ENCODE data around the gene ARHGEF28. TPM values are rescaled to one million over a fixed set of nuclear protein-coding genes. Genes with fewer than 3 reads are reported as not detected.

ARHGEF28 gene
- total and polyA plus RNA-seq, 2 experiments from 2014 or later, result 3.5 to 11.2 TPM

DNA sequence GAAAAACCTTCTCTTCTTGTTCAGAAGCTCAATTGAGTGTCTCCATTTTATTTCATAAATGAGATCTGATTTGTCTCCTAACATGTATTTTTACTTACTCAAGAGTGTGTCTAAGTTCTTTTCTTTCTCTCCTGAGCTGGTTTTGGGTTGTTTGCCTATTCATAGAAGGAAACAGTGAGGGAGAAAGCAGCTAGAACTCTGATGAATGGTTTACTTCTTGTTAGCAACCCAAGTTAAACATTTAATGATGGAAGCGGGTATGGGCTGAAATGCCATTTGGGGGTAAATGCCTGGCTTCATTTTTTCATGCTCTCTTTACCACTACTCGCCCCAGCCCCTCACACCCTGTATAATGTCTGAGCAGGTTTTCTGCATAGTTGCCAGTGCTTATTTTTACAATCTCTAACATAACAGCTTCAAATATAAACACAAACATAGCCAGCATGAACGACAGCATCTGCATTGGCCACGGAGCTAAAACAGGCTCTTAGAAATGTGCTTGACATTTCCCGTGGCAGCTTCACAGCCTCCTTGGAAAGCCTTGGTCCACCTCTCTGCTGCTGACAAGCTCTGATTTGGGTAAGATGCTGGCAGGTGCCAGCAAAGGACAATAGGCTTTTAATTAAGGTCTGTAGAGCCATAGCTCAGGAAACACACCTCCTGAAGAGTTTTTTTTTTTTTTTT is 321.1 kb downstream of the ARHGEF28 start:
- no peaks in the 10 kb centered on the region for H3K4me1 ChIP-seq (ENCODE audit: insufficient read depth)
- 51% methylated on average over 5 of the region's 5 CpGs for WGBS (ENCODE audit: low lambda C conversion rate, missing lambda C conversion rate)
- no peak overlapping the region for H3K4me3 ChIP-seq
- no peak for TF ChIP-seq EZH2 (IDR thresholded peaks at IDR 0.05; ENCODE audit: borderline replicate concordance)
- TF ChIP-seq, protein P1, sequence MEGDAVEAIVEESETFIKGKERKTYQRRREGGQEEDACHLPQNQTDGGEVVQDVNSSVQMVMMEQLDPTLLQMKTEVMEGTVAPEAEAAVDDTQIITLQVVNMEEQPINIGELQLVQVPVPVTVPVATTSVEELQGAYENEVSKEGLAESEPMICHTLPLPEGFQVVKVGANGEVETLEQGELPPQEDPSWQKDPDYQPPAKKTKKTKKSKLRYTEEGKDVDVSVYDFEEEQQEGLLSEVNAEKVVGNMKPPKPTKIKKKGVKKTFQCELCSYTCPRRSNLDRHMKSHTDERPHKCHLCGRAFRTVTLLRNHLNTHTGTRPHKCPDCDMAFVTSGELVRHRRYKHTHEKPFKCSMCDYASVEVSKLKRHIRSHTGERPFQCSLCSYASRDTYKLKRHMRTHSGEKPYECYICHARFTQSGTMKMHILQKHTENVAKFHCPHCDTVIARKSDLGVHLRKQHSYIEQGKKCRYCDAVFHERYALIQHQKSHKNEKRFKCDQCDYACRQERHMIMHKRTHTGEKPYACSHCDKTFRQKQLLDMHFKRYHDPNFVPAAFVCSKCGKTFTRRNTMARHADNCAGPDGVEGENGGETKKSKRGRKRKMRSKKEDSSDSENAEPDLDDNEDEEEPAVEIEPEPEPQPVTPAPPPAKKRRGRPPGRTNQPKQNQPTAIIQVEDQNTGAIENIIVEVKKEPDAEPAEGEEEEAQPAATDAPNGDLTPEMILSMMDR (IDR thresholded peaks at IDR 0.05; ENCODE audit: poor library complexity), result no peak
- TF ChIP-seq EZH2phosphoT487 (IDR thresholded peaks at IDR 0.05; ENCODE audit: low read depth, severe bottlenecking, unreplicated experiment), result no peak
- DNase-seq (ENCODE audit: low spot score), result no peak
- H3K9me3 ChIP-seq (ENCODE audit: low read depth), result no peaks in the 10 kb centered on the region
- H3K4me2 ChIP-seq, result no peak overlapping the region
- no peaks in the 10 kb centered on the region for H3K9me2 ChIP-seq (replicated peaks; ENCODE audit: insufficient read depth)
- no peaks in the 10 kb centered on the region for H3K27me3 ChIP-seq
- H3K36me3 ChIP-seq (replicated peaks; ENCODE audit: insufficient read depth, low read depth), result no peaks in the 10 kb centered on the region
- H3K27ac ChIP-seq, result no peak overlapping the region
- H3K79me2 ChIP-seq, result no peaks in the 10 kb centered on the region
- no peaks in the 10 kb centered on the region for H4K20me1 ChIP-seq (ENCODE audit: insufficient read depth, poor library complexity, severe bottlenecking)
- H2AFZ ChIP-seq, result no peak overlapping the region

DNA sequence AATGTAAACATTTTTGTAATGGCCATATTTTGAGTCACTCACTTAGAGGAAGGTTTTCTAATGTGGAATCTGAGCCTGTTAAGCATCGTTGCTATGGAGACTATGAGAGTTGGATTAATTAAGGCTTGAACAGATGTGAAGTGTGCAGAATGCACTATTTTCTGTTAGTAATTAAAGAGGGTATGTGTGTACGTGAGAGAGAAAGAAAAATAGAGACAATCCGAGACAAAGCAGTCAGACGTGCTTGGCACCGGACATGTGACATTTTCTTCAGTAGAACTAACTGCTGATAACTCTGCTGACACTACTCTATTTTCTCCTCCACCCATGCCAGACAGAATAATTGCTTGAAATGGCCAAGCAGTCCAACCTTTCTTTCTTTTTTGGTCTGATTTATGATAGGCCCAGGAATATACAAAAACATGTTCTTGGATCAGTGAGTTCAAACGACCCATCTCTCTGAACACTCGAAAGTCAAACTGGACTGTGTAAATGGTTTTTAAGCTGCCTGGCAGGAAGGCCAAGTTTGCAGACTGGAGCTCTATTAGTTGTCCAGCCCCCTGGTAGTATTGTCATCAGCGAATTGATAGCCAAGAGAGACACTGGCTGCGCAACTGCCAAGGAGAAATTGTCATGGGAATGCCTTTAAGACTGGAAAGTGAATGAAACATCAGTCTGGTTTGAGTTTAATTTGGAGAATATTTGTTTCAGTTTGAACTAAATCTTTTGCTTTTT is 322.1 kb downstream of the ARHGEF28 start:
- WGBS (ENCODE audit: low lambda C conversion rate, missing lambda C conversion rate), result 80% methylated on average over 9 of the region's 9 CpGs

DNA sequence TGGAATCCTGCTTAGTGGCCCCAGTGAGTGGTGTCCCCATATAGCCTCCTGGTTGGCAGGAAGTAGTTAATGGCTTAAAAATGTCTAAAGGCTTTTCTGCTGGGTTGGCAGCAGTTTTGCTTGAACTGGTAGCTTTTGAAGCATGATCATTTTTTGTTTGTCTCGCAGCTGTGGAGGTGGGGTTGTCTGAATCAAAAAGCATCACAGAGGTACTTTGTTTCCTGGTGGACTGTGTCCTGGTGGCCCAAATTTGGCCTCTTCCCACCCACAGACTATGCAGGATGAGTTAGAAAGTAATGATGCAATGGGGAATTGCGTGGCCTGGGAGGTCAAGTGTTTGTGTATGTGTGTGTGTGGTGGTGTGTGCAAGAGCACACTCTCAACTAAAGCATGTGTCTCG is 322.7 kb downstream of the ARHGEF28 start:
- Histone ChIP-seq H3K36me3 (replicated peaks; ENCODE audit: insufficient read depth, low read depth) (no peaks in the 10 kb centered on the region), H3K9me2 (replicated peaks; ENCODE audit: insufficient read depth) (no peaks in the 10 kb centered on the region), H4K20me1 (ENCODE audit: insufficient read depth, poor library complexity, severe bottlenecking) (no peaks in the 10 kb centered on the region), H3K79me2 (no peaks in the 10 kb centered on the region), H3K4me1 (ENCODE audit: insufficient read depth) (no peaks in the 10 kb centered on the region), H3K27me3 (no peaks in the 10 kb centered on the region), H2AFZ (no peak overlapping the region), H3K27ac (no peak overlapping the region), H3K4me2 (no peak overlapping the region), H3K4me3 (no peak overlapping the region), H3K9me3 (ENCODE audit: low read depth) (no peaks in the 10 kb centered on the region)
- TF ChIP-seq EZH2 (IDR thresholded peaks at IDR 0.05; ENCODE audit: borderline replicate concordance), result no peak
- WGBS (ENCODE audit: low lambda C conversion rate, missing lambda C conversion rate), result 66% methylated on average over 3 of the region's 3 CpGs
- no peak for DNase-seq (ENCODE audit: low spot score)

More for the DNA sequence above, 322.1 kb downstream of the ARHGEF28 start:
- DNase-seq (ENCODE audit: low spot score), result no peak
- Histone ChIP-seq H4K20me1 (ENCODE audit: insufficient read depth, poor library complexity, severe bottlenecking) (no peaks in the 10 kb centered on the region), H3K79me2 (no peaks in the 10 kb centered on the region), H3K4me2 (no peak overlapping the region), H3K27me3 (no peaks in the 10 kb centered on the region), H3K4me3 (no peak overlapping the region), H3K27ac (no peak overlapping the region), H2AFZ (no peak overlapping the region), H3K36me3 (replicated peaks; ENCODE audit: insufficient read depth, low read depth) (no peaks in the 10 kb centered on the region), H3K9me3 (ENCODE audit: low read depth) (no peaks in the 10 kb centered on the region), H3K4me1 (ENCODE audit: insufficient read depth) (no peaks in the 10 kb centered on the region), H3K9me2 (replicated peaks; ENCODE audit: insufficient read depth) (no peaks in the 10 kb centered on the region)
- TF ChIP-seq EZH2phosphoT487 (IDR thresholded peaks at IDR 0.05; ENCODE audit: low read depth, severe bottlenecking, unreplicated experiment) (no peak), EZH2 (IDR thresholded peaks at IDR 0.05; ENCODE audit: borderline replicate concordance) (no peak)
- TF ChIP-seq, protein P1 (IDR thresholded peaks at IDR 0.05; ENCODE audit: poor library complexity), result no peak

DNA sequence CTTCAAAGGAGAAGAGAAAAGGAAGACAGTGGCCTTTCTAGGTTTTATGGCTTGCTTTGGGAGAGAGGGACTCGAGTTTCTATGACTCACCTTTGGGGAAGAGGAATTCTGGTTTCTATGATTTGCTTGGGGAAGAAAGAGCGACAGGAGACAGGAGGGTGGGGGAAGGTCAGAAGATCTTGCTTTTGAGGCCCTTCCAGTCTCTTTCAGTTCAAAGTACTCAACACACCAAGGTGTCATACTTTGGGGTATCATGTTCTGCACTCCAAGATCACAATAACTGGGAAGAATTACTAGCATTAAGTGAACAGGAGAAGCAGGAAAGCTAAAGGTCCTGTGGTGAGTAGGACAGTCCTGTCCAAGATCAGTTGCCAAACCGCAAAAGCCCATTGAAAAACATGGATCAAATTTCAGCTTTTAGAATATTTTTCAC is 324.5 kb downstream of the ARHGEF28 start:
- no peaks in the 10 kb centered on the region for H3K9me2 ChIP-seq (replicated peaks; ENCODE audit: insufficient read depth)
- no peak for DNase-seq (ENCODE audit: low spot score)
- no peak overlapping the region for H3K4me2 ChIP-seq
- H3K27ac ChIP-seq, result no peak overlapping the region
- no peaks in the 10 kb centered on the region for H3K36me3 ChIP-seq (replicated peaks; ENCODE audit: insufficient read depth, low read depth)
- H3K4me3 ChIP-seq, result no peak overlapping the region
- no peaks in the 10 kb centered on the region for H3K9me3 ChIP-seq (ENCODE audit: low read depth)
- no peaks in the 10 kb centered on the region for H3K4me1 ChIP-seq (ENCODE audit: insufficient read depth)
- H3K79me2 ChIP-seq, result no peaks in the 10 kb centered on the region
- H3K27me3 ChIP-seq, result no peaks in the 10 kb centered on the region
- WGBS (ENCODE audit: low lambda C conversion rate, missing lambda C conversion rate), result 52% methylated on average over 3 of the region's 3 CpGs
- no peak overlapping the region for H2AFZ ChIP-seq
- TF ChIP-seq EZH2 (IDR thresholded peaks at IDR 0.05; ENCODE audit: borderline replicate concordance) (no peak), EZH2phosphoT487 (IDR thresholded peaks at IDR 0.05; ENCODE audit: low read depth, severe bottlenecking, unreplicated experiment) (no peak)
- TF ChIP-seq, protein P1 (IDR thresholded peaks at IDR 0.05; ENCODE audit: poor library complexity), result no peak
- H4K20me1 ChIP-seq (ENCODE audit: insufficient read depth, poor library complexity, severe bottlenecking), result no peaks in the 10 kb centered on the region
